Mucosa of rectum (tissue), 2 donors: Measurements from ENCODE around the gene RRP1B.
A peak's percentile ranks its signal among the peaks of the same experiment; 100 is the strongest.

Experiments
- H3K27ac ChIP-seq, 2 donors: one replicate each; pipeline ENCODE4 v1.7.0; 2013; ENCODE audit warnings: inconsistent platforms in 2 of 2, low read depth in 2 of 2, low read length in 2 of 2
- H3K27me3 ChIP-seq, 2 donors: one replicate each; pipeline ENCODE4 v1.7.0; 2013; ENCODE audit warnings: low read length in 2 of 2; ENCODE audit not compliant: control insufficient read depth in 2 of 2, insufficient read depth in 2 of 2
- H3K36me3 ChIP-seq, 2 donors: one replicate each; pipeline ENCODE4 v1.7.0; 2013; ENCODE audit warnings: low read length in 2 of 2; ENCODE audit not compliant: control insufficient read depth in 2 of 2, insufficient read depth in 2 of 2
- H3K4me1 ChIP-seq, 2 donors: one replicate each; pipeline ENCODE4 v1.7.0; 2013; ENCODE audit warnings: low read length in 2 of 2, mild to moderate bottlenecking in 1 of 2; ENCODE audit not compliant: control insufficient read depth in 2 of 2, insufficient read depth in 2 of 2
- H3K4me3 ChIP-seq, 2 donors: one replicate each; pipeline ENCODE4 v1.7.0; 2013; ENCODE audit warnings: low read length in 2 of 2
- H3K9ac ChIP-seq, 2 donors: one replicate each; pipeline ENCODE4 v1.7.0; 2013; ENCODE audit warnings: low read length in 2 of 2, low read depth in 1 of 2, mild to moderate bottlenecking in 1 of 2
- H3K9me3 ChIP-seq, 2 donors: one replicate each; pipeline ENCODE4 v1.7.0; 2013; ENCODE audit warnings: low read length in 2 of 2; ENCODE audit not compliant: control insufficient read depth in 2 of 2
- donor health status: healthy.
- donor health status: Normal muscosa, but diverticular disease.

RRP1B gene

GRCh38 chr21:43639470-43640353, 19.6 kb upstream of the RRP1B start:
- no peak overlapping the region for H3K4me3 ChIP-seq
- H3K9me3 ChIP-seq: no peaks in the 10 kb centered on the region
- no peak overlapping the region for H3K9ac ChIP-seq
- no peaks in the 10 kb centered on the region for H3K36me3 ChIP-seq
- no peaks in the 10 kb centered on the region for H3K27me3 ChIP-seq
- no peak overlapping the region for H3K27ac ChIP-seq
- H3K4me1 ChIP-seq: no peaks in the 10 kb centered on the region

- H3K9ac ChIP-seq: no peak overlapping the region
- no peaks in the 10 kb centered on the region for H3K36me3 ChIP-seq
- H3K4me3 ChIP-seq: no peak overlapping the region
- H3K9me3 ChIP-seq: no peaks in the 10 kb centered on the region
- H3K27me3 ChIP-seq: no peaks in the 10 kb centered on the region
- no peak overlapping the region for H3K27ac ChIP-seq
- peaks cover 3% of the 10 kb centered on the region in 2 donors for H3K4me1 ChIP-seq
Observed at GRCh38 chr21:43640400-43640799, 19.0 kb upstream of the RRP1B start.

- Histone ChIP-seq H3K4me1 (peaks cover 11% of the 10 kb centered on the region in 2 donors), H3K4me3 (no peak overlapping the region), H3K27me3 (no peaks in the 10 kb centered on the region), H3K9ac (no peak overlapping the region), H3K27ac (no peak overlapping the region), H3K9me3 (no peaks in the 10 kb centered on the region), H3K36me3 (no peaks in the 10 kb centered on the region)
Observed at GRCh38 chr21:43643193-43643592, 16.2 kb upstream of the RRP1B start.

- Histone ChIP-seq H3K27ac (no peak overlapping the region), H3K4me1 (peaks cover 11% of the 10 kb centered on the region in 2 donors), H3K36me3 (no peaks in the 10 kb centered on the region)
Observed at GRCh38 chr21:43644071-43644470, 15.3 kb upstream of the RRP1B start.

GRCh38 chr21:43644609-43645008, 14.8 kb upstream of the RRP1B start:
- peaks cover 11% of the 10 kb centered on the region in 2 donors for H3K4me1 ChIP-seq

More at GRCh38 chr21:43644071-43644470, 15.3 kb upstream of the RRP1B start:
- Histone ChIP-seq H3K9ac (no peak overlapping the region), H3K9me3 (no peaks in the 10 kb centered on the region), H3K27me3 (no peaks in the 10 kb centered on the region), H3K4me3 (no peak overlapping the region)

GRCh38 chr21:43645136-43645891, 14.0 kb upstream of the RRP1B start:
- H3K27ac ChIP-seq: peak overlapping the region in 1 of 2 donors; percentile 20
- H3K4me1 ChIP-seq: peaks cover 11% of the 10 kb centered on the region in 2 donors
- peak overlapping the region in 1 of 2 donors; percentile 47 for H3K9ac ChIP-seq
- peak overlapping the region in 1 of 2 donors; percentile 31 for H3K4me3 ChIP-seq
- H3K27me3 ChIP-seq: no peaks in the 10 kb centered on the region
- H3K9me3 ChIP-seq: no peaks in the 10 kb centered on the region
- H3K36me3 ChIP-seq: no peaks in the 10 kb centered on the region

More at GRCh38 chr21:43644609-43645008, 14.8 kb upstream of the RRP1B start:
- Histone ChIP-seq H3K9me3 (no peaks in the 10 kb centered on the region), H3K9ac (no peak overlapping the region), H3K4me3 (no peak overlapping the region), H3K36me3 (no peaks in the 10 kb centered on the region), H3K27me3 (no peaks in the 10 kb centered on the region), H3K27ac (no peak overlapping the region)

GRCh38 chr21:43645976-43646375, 13.4 kb upstream of the RRP1B start:
- no peaks in the 10 kb centered on the region for H3K36me3 ChIP-seq
- H3K9ac ChIP-seq: peak overlapping the region in 1 of 2 donors; percentile 47
- H3K27ac ChIP-seq: peak overlapping the region in 1 of 2 donors; percentile 20
- no peaks in the 10 kb centered on the region for H3K27me3 ChIP-seq
- H3K4me3 ChIP-seq: peak overlapping the region in 1 of 2 donors; percentile 31
- H3K9me3 ChIP-seq: no peaks in the 10 kb centered on the region
- peaks cover 11% of the 10 kb centered on the region in 2 donors for H3K4me1 ChIP-seq

- Histone ChIP-seq H3K27me3 (no peaks in the 10 kb centered on the region), H3K9me3 (no peaks in the 10 kb centered on the region), H3K4me3 (no peak overlapping the region), H3K4me1 (peaks cover 11% of the 10 kb centered on the region in 2 donors), H3K9ac (no peak overlapping the region), H3K36me3 (no peaks in the 10 kb centered on the region), H3K27ac (no peak overlapping the region)
Observed at GRCh38 chr21:43646550-43647260, 12.7 kb upstream of the RRP1B start.

GRCh38 chr21:43648171-43648570, 11.2 kb upstream of the RRP1B start:
- Histone ChIP-seq H3K36me3 (no peaks in the 10 kb centered on the region), H3K9ac (no peak overlapping the region), H3K4me1 (peaks cover 11% of the 10 kb centered on the region in 2 donors), H3K9me3 (no peaks in the 10 kb centered on the region), H3K27ac (no peak overlapping the region), H3K4me3 (no peak overlapping the region), H3K27me3 (no peaks in the 10 kb centered on the region)
